DND-41 (cell line): ENCODE results near the gene JAML.

ENCODE experiments used
- EZH2 ChIP-seq: IDR thresholded peaks from 3 replicates; pipeline ENCODE4 v1.6.1; 2012; ENCODE audit warnings: borderline replicate concordance, low read depth, mild to moderate bottlenecking, moderate library complexity, low read length, inconsistent platforms; ENCODE audit not compliant: severe bottlenecking
- TF ChIP-seq, protein P1 (sequence below): IDR thresholded peaks from 2 replicates; pipeline ENCODE4 v1.5.1; 2012; ENCODE audit warnings: borderline replicate concordance, low read length, moderate library complexity, mild to moderate bottlenecking; ENCODE audit not compliant: poor library complexity, severe bottlenecking; ENCODE audit errors: extremely low read depth

- TF ChIP-seq, protein P1, sequence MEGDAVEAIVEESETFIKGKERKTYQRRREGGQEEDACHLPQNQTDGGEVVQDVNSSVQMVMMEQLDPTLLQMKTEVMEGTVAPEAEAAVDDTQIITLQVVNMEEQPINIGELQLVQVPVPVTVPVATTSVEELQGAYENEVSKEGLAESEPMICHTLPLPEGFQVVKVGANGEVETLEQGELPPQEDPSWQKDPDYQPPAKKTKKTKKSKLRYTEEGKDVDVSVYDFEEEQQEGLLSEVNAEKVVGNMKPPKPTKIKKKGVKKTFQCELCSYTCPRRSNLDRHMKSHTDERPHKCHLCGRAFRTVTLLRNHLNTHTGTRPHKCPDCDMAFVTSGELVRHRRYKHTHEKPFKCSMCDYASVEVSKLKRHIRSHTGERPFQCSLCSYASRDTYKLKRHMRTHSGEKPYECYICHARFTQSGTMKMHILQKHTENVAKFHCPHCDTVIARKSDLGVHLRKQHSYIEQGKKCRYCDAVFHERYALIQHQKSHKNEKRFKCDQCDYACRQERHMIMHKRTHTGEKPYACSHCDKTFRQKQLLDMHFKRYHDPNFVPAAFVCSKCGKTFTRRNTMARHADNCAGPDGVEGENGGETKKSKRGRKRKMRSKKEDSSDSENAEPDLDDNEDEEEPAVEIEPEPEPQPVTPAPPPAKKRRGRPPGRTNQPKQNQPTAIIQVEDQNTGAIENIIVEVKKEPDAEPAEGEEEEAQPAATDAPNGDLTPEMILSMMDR, result no peak
- TF ChIP-seq EZH2, result no peak
These were observed 8.6 kb upstream of the JAML start for GRCh38 chr11:118233377-118233776.
